ENCODE results near the gene CLSTN1.

DNA sequence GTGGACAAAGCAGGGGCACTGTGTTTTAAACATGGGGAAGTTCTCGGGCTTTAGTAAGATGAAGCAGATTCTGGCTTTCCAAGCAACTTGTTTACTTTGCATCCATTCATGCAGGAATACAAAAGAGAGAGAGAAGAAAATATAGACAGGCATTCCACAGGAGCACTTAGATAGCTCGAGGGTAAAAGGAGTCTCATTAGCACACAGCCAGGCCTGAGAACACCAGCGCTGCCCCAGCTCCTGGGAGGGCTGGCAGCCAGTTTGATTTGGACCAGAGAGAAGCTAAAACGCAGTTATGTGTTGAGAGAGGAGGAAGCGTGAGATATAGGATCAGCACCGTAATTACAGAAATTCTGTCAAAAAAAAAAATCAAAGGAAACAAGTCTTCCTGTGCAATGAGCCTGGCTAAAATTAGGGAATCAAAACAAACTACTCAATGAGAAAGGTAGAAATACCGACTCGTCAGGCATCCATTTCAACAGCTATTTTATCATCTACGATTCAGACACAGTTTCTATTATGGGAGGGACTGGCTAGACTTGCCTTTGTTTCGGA is 68.2 kb downstream of the CLSTN1 start:
- TF ChIP-seq CTCF (IDR thresholded peaks at IDR 0.05) = no peak
- TF ChIP-seq POLR2A (IDR thresholded peaks at IDR 0.05) = no peak
